ENCODE data around the gene TCF12. TPM values are rescaled to one million over a fixed set of nuclear protein-coding genes. Genes with fewer than 3 reads are reported as not detected.

TCF12 gene
- total RNA-seq, 1 donor from 2014 or later = 123 TPM

DNA sequence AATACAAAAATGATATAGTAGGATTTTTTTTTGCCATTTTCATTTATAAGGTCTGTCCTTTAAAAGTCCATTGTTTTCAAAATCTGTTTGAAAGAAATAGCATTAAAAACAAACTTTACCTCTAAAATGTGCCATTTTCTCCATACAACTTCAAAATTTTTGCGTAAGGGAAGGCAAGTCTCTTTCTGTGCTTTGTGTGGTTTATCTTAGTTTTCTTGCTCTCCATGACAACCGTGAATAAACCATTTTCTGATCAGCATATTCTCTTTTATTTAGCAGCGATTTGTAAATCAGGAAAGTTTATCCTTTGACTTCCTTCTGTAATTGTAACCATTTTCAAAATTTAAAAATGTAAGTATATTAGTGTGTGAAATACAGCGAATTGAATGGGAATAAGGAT lies 310.0 kb downstream of the TCF12 start:
- TF ChIP-seq, protein P1, sequence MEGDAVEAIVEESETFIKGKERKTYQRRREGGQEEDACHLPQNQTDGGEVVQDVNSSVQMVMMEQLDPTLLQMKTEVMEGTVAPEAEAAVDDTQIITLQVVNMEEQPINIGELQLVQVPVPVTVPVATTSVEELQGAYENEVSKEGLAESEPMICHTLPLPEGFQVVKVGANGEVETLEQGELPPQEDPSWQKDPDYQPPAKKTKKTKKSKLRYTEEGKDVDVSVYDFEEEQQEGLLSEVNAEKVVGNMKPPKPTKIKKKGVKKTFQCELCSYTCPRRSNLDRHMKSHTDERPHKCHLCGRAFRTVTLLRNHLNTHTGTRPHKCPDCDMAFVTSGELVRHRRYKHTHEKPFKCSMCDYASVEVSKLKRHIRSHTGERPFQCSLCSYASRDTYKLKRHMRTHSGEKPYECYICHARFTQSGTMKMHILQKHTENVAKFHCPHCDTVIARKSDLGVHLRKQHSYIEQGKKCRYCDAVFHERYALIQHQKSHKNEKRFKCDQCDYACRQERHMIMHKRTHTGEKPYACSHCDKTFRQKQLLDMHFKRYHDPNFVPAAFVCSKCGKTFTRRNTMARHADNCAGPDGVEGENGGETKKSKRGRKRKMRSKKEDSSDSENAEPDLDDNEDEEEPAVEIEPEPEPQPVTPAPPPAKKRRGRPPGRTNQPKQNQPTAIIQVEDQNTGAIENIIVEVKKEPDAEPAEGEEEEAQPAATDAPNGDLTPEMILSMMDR (IDR thresholded peaks at IDR 0.05; ENCODE audit: unreplicated experiment) = no peak
- H3K9me3 Mint-ChIP-seq (ENCODE audit: unreplicated experiment) = no peaks in the 10 kb centered on the region
- H3K27me3 Mint-ChIP-seq (ENCODE audit: unreplicated experiment) = peaks cover 2% of the 10 kb centered on the region
- H3K27ac Mint-ChIP-seq (ENCODE audit: unreplicated experiment) = peak overlapping the region; percentile 13
- DNase-seq (ENCODE audit: low spot score) = no peak
- peaks cover under 1% of the 10 kb centered on the region for H3K36me3 Mint-ChIP-seq (ENCODE audit: low read depth, unreplicated experiment)
- H3K4me1 Mint-ChIP-seq (ENCODE audit: unreplicated experiment) = peaks cover 2% of the 10 kb centered on the region
- H3K4me3 Mint-ChIP-seq (ENCODE audit: unreplicated experiment) = no peak overlapping the region

DNA sequence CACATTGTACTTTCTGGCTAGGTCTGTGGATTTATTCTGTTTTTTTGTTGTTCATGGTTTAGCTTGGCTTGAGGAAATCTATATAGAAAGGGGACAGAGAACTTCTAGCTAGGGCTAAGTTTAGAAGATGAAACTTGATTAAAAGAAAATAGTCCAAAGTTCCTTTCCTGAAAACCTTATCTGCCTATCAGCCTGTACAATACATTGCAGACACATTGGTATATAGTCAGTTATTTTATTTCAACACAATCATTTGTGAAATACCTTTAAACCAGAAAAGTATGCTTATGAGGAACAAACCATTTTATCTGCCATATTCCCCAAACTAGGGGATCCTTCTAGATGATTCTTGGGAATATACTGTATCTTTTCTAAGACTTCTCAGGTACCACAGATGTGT lies 310.6 kb downstream of the TCF12 start:
- H3K4me1 Mint-ChIP-seq (ENCODE audit: unreplicated experiment) = peaks cover 2% of the 10 kb centered on the region
- H3K27ac Mint-ChIP-seq (ENCODE audit: unreplicated experiment) = peak overlapping the region; percentile 49
- DNase-seq (ENCODE audit: low spot score) = no peak
- TF ChIP-seq, protein P1 (IDR thresholded peaks at IDR 0.05; ENCODE audit: unreplicated experiment) = no peak
- peaks cover 2% of the 10 kb centered on the region for H3K27me3 Mint-ChIP-seq (ENCODE audit: unreplicated experiment)
- no peak overlapping the region for H3K4me3 Mint-ChIP-seq (ENCODE audit: unreplicated experiment)
- H3K9me3 Mint-ChIP-seq (ENCODE audit: unreplicated experiment) = no peaks in the 10 kb centered on the region
- peaks cover 7% of the 10 kb centered on the region for H3K36me3 Mint-ChIP-seq (ENCODE audit: low read depth, unreplicated experiment)

DNA sequence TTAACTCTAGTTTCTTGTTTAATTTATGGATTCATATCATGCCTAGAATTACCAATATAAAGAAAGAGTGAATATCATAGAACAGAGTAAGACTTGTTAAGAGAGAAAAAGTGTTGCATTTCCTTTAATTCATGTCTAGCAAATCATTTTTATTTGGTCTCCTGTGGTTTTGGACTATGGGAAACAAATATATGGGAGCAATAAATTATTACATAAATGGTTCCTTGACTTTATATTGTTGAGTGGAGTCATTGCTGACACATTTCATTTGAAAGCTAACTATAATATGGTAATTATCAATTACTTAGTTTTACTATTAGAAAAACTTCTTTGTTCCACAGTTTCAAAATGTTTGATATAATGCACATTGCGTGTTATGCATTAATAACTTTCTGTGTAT lies 313.1 kb downstream of the TCF12 start:
- Mint-ChIP-seq H3K36me3 (ENCODE audit: low read depth, unreplicated experiment) (peaks cover 18% of the 10 kb centered on the region), H3K27me3 (ENCODE audit: unreplicated experiment) (peaks cover 2% of the 10 kb centered on the region), H3K9me3 (ENCODE audit: unreplicated experiment) (no peaks in the 10 kb centered on the region), H3K27ac (ENCODE audit: unreplicated experiment) (no peak overlapping the region), H3K4me1 (ENCODE audit: unreplicated experiment) (peaks cover 2% of the 10 kb centered on the region), H3K4me3 (ENCODE audit: unreplicated experiment) (no peak overlapping the region)
- TF ChIP-seq, protein P1 (IDR thresholded peaks at IDR 0.05; ENCODE audit: unreplicated experiment) = no peak
- DNase-seq (ENCODE audit: low spot score) = no peak

DNA sequence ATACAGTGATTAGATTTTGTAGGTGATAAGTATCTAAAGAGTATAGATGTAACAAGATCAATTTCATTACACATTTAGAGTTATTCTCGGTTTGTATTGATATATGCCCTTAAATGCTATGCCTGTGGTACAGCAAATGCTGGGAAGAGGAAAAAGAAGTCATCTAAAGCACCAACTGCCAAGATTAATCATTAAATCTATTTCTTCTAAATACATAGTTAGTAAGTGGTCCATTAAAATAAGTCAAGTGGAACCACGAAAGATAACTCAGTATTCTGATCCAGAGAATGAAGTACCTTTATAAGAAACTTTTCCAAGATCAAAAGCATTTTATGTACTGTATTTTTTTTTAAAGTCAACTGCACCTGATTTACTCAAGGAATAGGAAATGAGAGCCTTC lies 315.7 kb downstream of the TCF12 start:
- Mint-ChIP-seq H3K27ac (ENCODE audit: unreplicated experiment) (no peak overlapping the region), H3K27me3 (ENCODE audit: unreplicated experiment) (no peaks in the 10 kb centered on the region), H3K36me3 (ENCODE audit: low read depth, unreplicated experiment) (peaks cover 23% of the 10 kb centered on the region), H3K9me3 (ENCODE audit: unreplicated experiment) (no peaks in the 10 kb centered on the region), H3K4me1 (ENCODE audit: unreplicated experiment) (no peaks in the 10 kb centered on the region), H3K4me3 (ENCODE audit: unreplicated experiment) (no peak overlapping the region)
- TF ChIP-seq, protein P1 (IDR thresholded peaks at IDR 0.05; ENCODE audit: unreplicated experiment) = no peak
- DNase-seq (ENCODE audit: low spot score) = no peak

DNA sequence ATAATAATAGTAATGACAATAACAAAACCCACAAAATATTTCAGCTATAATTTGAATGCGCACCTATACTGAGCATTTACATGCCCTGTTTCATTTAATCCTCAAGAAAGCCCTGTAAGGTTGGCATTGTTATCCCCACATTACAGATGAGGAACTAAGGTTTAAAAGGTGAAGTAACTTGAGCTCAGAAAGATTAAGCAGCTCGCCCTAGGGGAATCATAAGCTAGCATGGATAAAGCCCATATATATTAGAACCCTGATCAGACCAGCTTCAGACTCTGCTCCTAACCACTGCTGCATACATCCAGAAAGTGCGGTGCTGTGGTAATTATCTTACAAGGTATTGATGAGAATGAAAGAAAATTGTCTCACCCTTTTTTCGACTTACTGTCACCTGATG lies 316.7 kb downstream of the TCF12 start:
- no peaks in the 10 kb centered on the region for H3K27me3 Mint-ChIP-seq (ENCODE audit: unreplicated experiment)
- no peaks in the 10 kb centered on the region for H3K9me3 Mint-ChIP-seq (ENCODE audit: unreplicated experiment)
- peak overlapping the region; percentile 57 for H3K27ac Mint-ChIP-seq (ENCODE audit: unreplicated experiment)
- peaks cover 32% of the 10 kb centered on the region for H3K36me3 Mint-ChIP-seq (ENCODE audit: low read depth, unreplicated experiment)
- TF ChIP-seq, protein P1 (IDR thresholded peaks at IDR 0.05; ENCODE audit: unreplicated experiment) = no peak
- DNase-seq (ENCODE audit: low spot score) = no peak
- H3K4me3 Mint-ChIP-seq (ENCODE audit: unreplicated experiment) = no peak overlapping the region
- no peaks in the 10 kb centered on the region for H3K4me1 Mint-ChIP-seq (ENCODE audit: unreplicated experiment)
